Kidney epithelial cell (primary cell): ENCODE measurements around the gene SMAD3. TPM values are rescaled to one million over a fixed set of nuclear protein-coding genes. Genes with fewer than 3 reads are reported as not detected.
"Not testable (repeated sequence)": the region's sequence is repeated elsewhere in the genome, so short reads cannot be mapped to it uniquely, and the experiment has no call there.

Experiments
- DNase-seq: peaks from one replicate; pipeline ENCODE4 v3.0.0-alpha.2; 2010; ENCODE audit warnings: low read depth
- H3K27me3 ChIP-seq: 2 replicates; pipeline ENCODE4 v1.6.0; 2011; ENCODE audit warnings: low read length; ENCODE audit not compliant: control insufficient read depth, insufficient read depth
- H3K36me3 ChIP-seq: 2 replicates; pipeline ENCODE4 v1.5.1; 2011; ENCODE audit warnings: low read length; ENCODE audit not compliant: control insufficient read depth, insufficient read depth
- H3K4me3 ChIP-seq: 2 replicates; pipeline ENCODE4 v1.5.1; 2011; ENCODE audit warnings: low read depth, mild to moderate bottlenecking, control low read depth, low read length
- CTCF ChIP-seq: IDR thresholded peaks from 2 replicates; pipeline ENCODE4 v1.5.1; 2011; ENCODE audit warnings: mild to moderate bottlenecking, moderate library complexity, low read length, control low read depth, inconsistent platforms; ENCODE audit not compliant: insufficient read depth, poor library complexity, severe bottlenecking
- total RNA-seq: library from RNA; depleted of rRNA; stranded (reverse); fragments of >200 nt; gene quantifications from 2 replicates; pipeline ENCODE4 v1.2.3, GENCODE V29; 2015

Gene SMAD3
- total RNA-seq, 1 donor from 2014 or later, result 34.8 TPM

GRCh38 chr15:67119238-67119846, 53.9 kb downstream of the SMAD3 start:
- no peak for DNase-seq
- H3K36me3 ChIP-seq, result no peaks in the 10 kb centered on the region
- TF ChIP-seq CTCF, result no peak
- H3K27me3 ChIP-seq, result no peaks in the 10 kb centered on the region
- H3K4me3 ChIP-seq, result no peak overlapping the region

GRCh38 chr15:67120009-67120838, 54.8 kb downstream of the SMAD3 start:
- no peaks in the 10 kb centered on the region for H3K36me3 ChIP-seq
- no peak for TF ChIP-seq CTCF
- H3K27me3 ChIP-seq, result no peaks in the 10 kb centered on the region
- DNase-seq, result no peak
- H3K4me3 ChIP-seq, result no peak overlapping the region

GRCh38 chr15:67120839-67121643, 55.6 kb downstream of the SMAD3 start:
- TF ChIP-seq CTCF, result no peak
- no peak for DNase-seq
- H3K4me3 ChIP-seq, result no peak overlapping the region
- H3K27me3 ChIP-seq, result no peaks in the 10 kb centered on the region
- no peaks in the 10 kb centered on the region for H3K36me3 ChIP-seq

GRCh38 chr15:67121644-67122605, 56.5 kb downstream of the SMAD3 start:
- DNase-seq, result no peak
- no peak for TF ChIP-seq CTCF
- Histone ChIP-seq H3K27me3 (no peaks in the 10 kb centered on the region), H3K4me3 (no peak overlapping the region), H3K36me3 (no peaks in the 10 kb centered on the region)

GRCh38 chr15:67122816-67123215, 57.4 kb downstream of the SMAD3 start:
- H3K4me3 ChIP-seq, DNase-seq, H3K36me3 ChIP-seq, H3K27me3 ChIP-seq: not testable (repeated sequence)

GRCh38 chr15:67123291-67123690, 57.9 kb downstream of the SMAD3 start:
- not testable (repeated sequence) for H3K36me3 ChIP-seq, H3K27me3 ChIP-seq, DNase-seq

More at GRCh38 chr15:67123291-67123690, 57.9 kb downstream of the SMAD3 start:
- H3K4me3 ChIP-seq, result not testable (repeated sequence)
